IMR-90 (cell line): ENCODE measurements around the gene IL2RA.

Source experiments
- BHLHE40 ChIP-seq: fragments of 150-350 bp; IDR thresholded peaks from 2 replicates; pipeline ENCODE4 v1.6.1; 2016; ENCODE audit warnings: mild to moderate bottlenecking, low read depth, low read length
- CEBPB ChIP-seq: IDR thresholded peaks from 2 replicates; pipeline ENCODE4 v1.6.1; 2012; ENCODE audit warnings: low read depth, low read length, improper control_type of control experiment
- FOS ChIP-seq: fragments of 150-350 bp; IDR thresholded peaks from 2 replicates; pipeline ENCODE4 v1.6.1; 2016; ENCODE audit warnings: low read depth, low read length
- MAFK ChIP-seq: IDR thresholded peaks from 2 replicates; pipeline ENCODE4 v1.6.1; 2012; ENCODE audit warnings: low read depth, low read length, improper control_type of control experiment
- MXI1 ChIP-seq: IDR thresholded peaks from 2 replicates; pipeline ENCODE4 v1.6.1; 2012; ENCODE audit warnings: low read depth, mild to moderate bottlenecking, low read length, moderate library complexity, borderline replicate concordance
- POLR2A ChIP-seq: IDR thresholded peaks from 2 replicates; pipeline ENCODE4 v1.6.1; 2012; ENCODE audit warnings: mild to moderate bottlenecking, low read depth, low read length
- RAD21 ChIP-seq: IDR thresholded peaks from 2 replicates; pipeline ENCODE4 v1.6.1; 2012; ENCODE audit warnings: low read length, improper control_type of control experiment
- RFX5 ChIP-seq: IDR thresholded peaks from 2 replicates; pipeline ENCODE4 v1.8.0; 2012; ENCODE audit warnings: low read depth, mild to moderate bottlenecking, low read length, moderate library complexity
- SMC3 ChIP-seq: fragments of 150-350 bp; IDR thresholded peaks from 2 replicates; pipeline ENCODE4 v1.6.1; 2016; ENCODE audit warnings: low read depth, mild to moderate bottlenecking, antibody characterized with exemption, low read length, moderate library complexity
- TF ChIP-seq, protein P1 (sequence below): conservative IDR thresholded peaks from 2 replicates; pipeline ENCODE4 v1.5.1; 2012; ENCODE audit warnings: mild to moderate bottlenecking, low read depth, low read length, improper control_type of control experiment
- TF ChIP-seq, protein P2 (sequence below): fragments of 150-350 bp; IDR thresholded peaks from 2 replicates; pipeline ENCODE4 v1.6.1; 2017; ENCODE audit warnings: mild to moderate bottlenecking, antibody characterized with exemption, low read length, low read depth
- TF ChIP-seq, protein P3 (sequence below): fragments of 150-350 bp; IDR thresholded peaks from 2 replicates; pipeline ENCODE4 v1.6.1; 2016; ENCODE audit warnings: low read depth, mild to moderate bottlenecking, low read length, moderate library complexity, borderline replicate concordance

DNA sequence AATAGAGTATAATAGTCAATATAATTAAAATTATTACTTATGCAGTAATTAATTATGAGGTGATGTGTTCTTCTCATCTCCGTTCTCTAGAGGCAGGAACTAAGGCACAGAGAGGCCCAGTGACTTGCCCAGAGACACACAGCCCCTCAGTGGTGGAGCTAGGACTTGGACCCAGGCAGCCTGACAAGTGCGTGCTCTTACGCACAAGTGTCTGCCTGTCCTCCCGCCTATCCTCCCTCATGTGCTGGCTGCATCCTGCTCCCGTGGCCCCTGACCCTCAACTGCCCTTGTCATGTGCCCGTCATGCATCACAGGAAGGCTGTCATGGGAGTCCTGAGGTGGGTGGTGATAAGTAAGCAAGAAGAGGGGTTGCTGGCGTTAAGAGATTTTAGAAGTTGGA is 14.3 kb downstream of the IL2RA start:
- TF ChIP-seq RAD21 (no peak), POLR2A (no peak), SMC3 (no peak), MAFK (no peak), BHLHE40 (no peak), RFX5 (no peak), CEBPB (no peak), FOS (no peak), MXI1 (no peak)
- TF ChIP-seq, protein P1, sequence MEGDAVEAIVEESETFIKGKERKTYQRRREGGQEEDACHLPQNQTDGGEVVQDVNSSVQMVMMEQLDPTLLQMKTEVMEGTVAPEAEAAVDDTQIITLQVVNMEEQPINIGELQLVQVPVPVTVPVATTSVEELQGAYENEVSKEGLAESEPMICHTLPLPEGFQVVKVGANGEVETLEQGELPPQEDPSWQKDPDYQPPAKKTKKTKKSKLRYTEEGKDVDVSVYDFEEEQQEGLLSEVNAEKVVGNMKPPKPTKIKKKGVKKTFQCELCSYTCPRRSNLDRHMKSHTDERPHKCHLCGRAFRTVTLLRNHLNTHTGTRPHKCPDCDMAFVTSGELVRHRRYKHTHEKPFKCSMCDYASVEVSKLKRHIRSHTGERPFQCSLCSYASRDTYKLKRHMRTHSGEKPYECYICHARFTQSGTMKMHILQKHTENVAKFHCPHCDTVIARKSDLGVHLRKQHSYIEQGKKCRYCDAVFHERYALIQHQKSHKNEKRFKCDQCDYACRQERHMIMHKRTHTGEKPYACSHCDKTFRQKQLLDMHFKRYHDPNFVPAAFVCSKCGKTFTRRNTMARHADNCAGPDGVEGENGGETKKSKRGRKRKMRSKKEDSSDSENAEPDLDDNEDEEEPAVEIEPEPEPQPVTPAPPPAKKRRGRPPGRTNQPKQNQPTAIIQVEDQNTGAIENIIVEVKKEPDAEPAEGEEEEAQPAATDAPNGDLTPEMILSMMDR = no peak
- TF ChIP-seq, protein P2, sequence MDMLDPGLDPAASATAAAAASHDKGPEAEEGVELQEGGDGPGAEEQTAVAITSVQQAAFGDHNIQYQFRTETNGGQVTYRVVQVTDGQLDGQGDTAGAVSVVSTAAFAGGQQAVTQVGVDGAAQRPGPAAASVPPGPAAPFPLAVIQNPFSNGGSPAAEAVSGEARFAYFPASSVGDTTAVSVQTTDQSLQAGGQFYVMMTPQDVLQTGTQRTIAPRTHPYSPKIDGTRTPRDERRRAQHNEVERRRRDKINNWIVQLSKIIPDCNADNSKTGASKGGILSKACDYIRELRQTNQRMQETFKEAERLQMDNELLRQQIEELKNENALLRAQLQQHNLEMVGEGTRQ = no peak
- TF ChIP-seq, protein P3, sequence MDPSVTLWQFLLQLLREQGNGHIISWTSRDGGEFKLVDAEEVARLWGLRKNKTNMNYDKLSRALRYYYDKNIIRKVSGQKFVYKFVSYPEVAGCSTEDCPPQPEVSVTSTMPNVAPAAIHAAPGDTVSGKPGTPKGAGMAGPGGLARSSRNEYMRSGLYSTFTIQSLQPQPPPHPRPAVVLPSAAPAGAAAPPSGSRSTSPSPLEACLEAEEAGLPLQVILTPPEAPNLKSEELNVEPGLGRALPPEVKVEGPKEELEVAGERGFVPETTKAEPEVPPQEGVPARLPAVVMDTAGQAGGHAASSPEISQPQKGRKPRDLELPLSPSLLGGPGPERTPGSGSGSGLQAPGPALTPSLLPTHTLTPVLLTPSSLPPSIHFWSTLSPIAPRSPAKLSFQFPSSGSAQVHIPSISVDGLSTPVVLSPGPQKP = no peak
